ENCODE data around the gene HIPK4.
"Not testable (repeated sequence)": the region's sequence is repeated elsewhere in the genome, so short reads cannot be mapped to it uniquely, and the experiment has no call there.

The HIPK4 gene

GRCh38 chr19:40390084-40390742, at the start of gene HIPK4:
Gene HIPK4, minus strand, starts transcription at chr19:40390181. Its CDS starts 279 bp downstream, at chr19:40389902.
- in situ Hi-C loops (cut with HindIII; ENCODE audit: low sequenced_read_pairs) = no loop called here

GRCh38 chr19:40438284-40438683, 48.3 kb upstream of the HIPK4 start:
- in situ Hi-C loops (cut with HindIII; ENCODE audit: low sequenced_read_pairs) = no loop called here

- in situ Hi-C loops (cut with HindIII; ENCODE audit: low sequenced_read_pairs) = no loop called here
Measured at GRCh38 chr19:40433391-40434216, 43.6 kb upstream of the HIPK4 start.

- in situ Hi-C loops (cut with HindIII; ENCODE audit: low sequenced_read_pairs) = not testable (repeated sequence)
Measured at GRCh38 chr19:40432760-40433159, 42.8 kb upstream of the HIPK4 start.

GRCh38 chr19:40431698-40432097, 41.7 kb upstream of the HIPK4 start:
- in situ Hi-C loops (cut with HindIII; ENCODE audit: low sequenced_read_pairs) = no loop called here

GRCh38 chr19:40430242-40430641, 40.3 kb upstream of the HIPK4 start:
- in situ Hi-C loops (cut with HindIII; ENCODE audit: low sequenced_read_pairs) = not testable (repeated sequence)

- in situ Hi-C loops (cut with HindIII; ENCODE audit: low sequenced_read_pairs) = not testable (repeated sequence)
Measured at GRCh38 chr19:40428197-40428596, 38.2 kb upstream of the HIPK4 start.

- in situ Hi-C loops (cut with HindIII; ENCODE audit: low sequenced_read_pairs) = no loop called here
Measured at GRCh38 chr19:40425450-40426287, 35.7 kb upstream of the HIPK4 start, which contains the start of gene SERTAD1. Gene SERTAD1, minus strand, starts transcription at chr19:40425992. Its CDS starts 2,446 bp downstream, at chr19:40423546.

GRCh38 chr19:40424637-40425449, 34.9 kb upstream of the HIPK4 start:
- in situ Hi-C loops (cut with HindIII; ENCODE audit: low sequenced_read_pairs) = no loop called here

- in situ Hi-C loops (cut with HindIII; ENCODE audit: low sequenced_read_pairs) = no loop called here
Measured at GRCh38 chr19:40423938-40424337, 34.0 kb upstream of the HIPK4 start.

GRCh38 chr19:40422748-40423566, 33.0 kb upstream of the HIPK4 start:
- in situ Hi-C loops (cut with HindIII; ENCODE audit: low sequenced_read_pairs) = no loop called here

GRCh38 chr19:40421993-40422747, 32.2 kb upstream of the HIPK4 start:
- in situ Hi-C loops (cut with HindIII; ENCODE audit: low sequenced_read_pairs) = no loop called here

- in situ Hi-C loops (cut with HindIII; ENCODE audit: low sequenced_read_pairs) = no loop called here
Measured at GRCh38 chr19:40420766-40421765, 31.1 kb upstream of the HIPK4 start.

- in situ Hi-C loops (cut with HindIII; ENCODE audit: low sequenced_read_pairs) = no loop called here
Measured at GRCh38 chr19:40420451-40420765, 30.4 kb upstream of the HIPK4 start.

- in situ Hi-C loops (cut with HindIII; ENCODE audit: low sequenced_read_pairs) = no loop called here
Measured at GRCh38 chr19:40419780-40420179, 29.8 kb upstream of the HIPK4 start.

- in situ Hi-C loops (cut with HindIII; ENCODE audit: low sequenced_read_pairs) = no loop called here
Measured at GRCh38 chr19:40419066-40419612, 29.2 kb upstream of the HIPK4 start.

- in situ Hi-C loops (cut with HindIII; ENCODE audit: low sequenced_read_pairs) = no loop called here
Measured at GRCh38 chr19:40418040-40418439, 28.1 kb upstream of the HIPK4 start.

GRCh38 chr19:40417643-40417981, 27.6 kb upstream of the HIPK4 start:
- in situ Hi-C loops (cut with HindIII; ENCODE audit: low sequenced_read_pairs) = no loop called here
